ENCODE measurements around the gene MRPS2. TPM values are rescaled to one million over a fixed set of nuclear protein-coding genes. Genes with fewer than 3 reads are reported as not detected.
A peak's percentile ranks its signal among the peaks of the same experiment; 100 is the strongest.

Gene MRPS2
- total RNA-seq, 3 donors from 2014 or later, result 27.3 to 36.0 (median 28.2) TPM

DNA sequence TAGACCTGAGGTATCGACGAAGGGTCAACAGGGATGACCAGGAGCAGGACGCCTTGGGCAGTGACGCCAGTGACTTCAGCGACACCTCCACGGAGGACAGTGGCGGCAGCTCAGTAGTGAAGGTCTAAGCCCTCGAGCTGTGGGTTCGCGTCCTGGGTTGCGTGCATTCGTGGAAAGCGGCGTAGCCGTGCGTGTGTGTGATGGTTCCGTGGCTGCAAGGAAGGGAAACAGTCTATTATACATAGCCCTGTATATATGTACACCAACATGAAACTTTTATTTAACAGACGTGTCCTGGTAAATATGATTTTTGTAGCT lies 12.5 kb upstream of the MRPS2 start:
- intact Hi-C loops (cut with DNase I, micrococcal nuclease), result no loop called here
- Histone ChIP-seq H3K4me3 (no peak overlapping the region), H3K36me3 (ENCODE audit: low read depth) (no peaks in the 10 kb centered on the region), H3K9me3 (no peaks in the 10 kb centered on the region), H3K4me1 (ENCODE audit: low read depth) (no peaks in the 10 kb centered on the region)
- DNase-seq (peak in 1 of 3 donors; percentile 34), ATAC-seq (no peak)
- no peak for TF ChIP-seq CTCF (IDR thresholded peaks at IDR 0.05)

DNA sequence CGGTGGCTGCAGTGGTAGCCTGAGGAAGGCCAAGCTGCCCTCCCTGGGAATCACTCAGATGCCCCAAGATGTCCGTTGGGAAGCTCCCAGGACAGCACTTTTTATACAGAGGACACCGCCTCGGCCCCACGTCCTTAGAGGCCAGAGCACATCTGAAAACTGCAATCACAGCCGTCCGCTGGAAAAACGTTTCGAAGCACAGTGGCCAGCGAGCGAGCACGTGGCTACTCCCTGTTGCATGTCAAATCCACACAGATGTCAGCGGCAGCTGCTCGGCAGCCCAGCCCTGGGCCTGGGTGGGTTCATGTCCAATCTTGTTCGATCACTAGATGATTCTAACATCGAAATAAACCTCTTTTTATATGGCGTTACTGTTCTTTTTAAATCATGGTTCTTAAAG lies 12.0 kb upstream of the MRPS2 start:
- Histone ChIP-seq H3K36me3 (ENCODE audit: low read depth) (no peaks in the 10 kb centered on the region), H3K4me3 (no peak overlapping the region), H3K4me1 (ENCODE audit: low read depth) (no peaks in the 10 kb centered on the region), H3K9me3 (no peaks in the 10 kb centered on the region)
- ATAC-seq (no peak), DNase-seq (peak in 1 of 3 donors; percentile 12)
- intact Hi-C loops (cut with DNase I, micrococcal nuclease), result no loop called here
- TF ChIP-seq CTCF (IDR thresholded peaks at IDR 0.05), result no peak

DNA sequence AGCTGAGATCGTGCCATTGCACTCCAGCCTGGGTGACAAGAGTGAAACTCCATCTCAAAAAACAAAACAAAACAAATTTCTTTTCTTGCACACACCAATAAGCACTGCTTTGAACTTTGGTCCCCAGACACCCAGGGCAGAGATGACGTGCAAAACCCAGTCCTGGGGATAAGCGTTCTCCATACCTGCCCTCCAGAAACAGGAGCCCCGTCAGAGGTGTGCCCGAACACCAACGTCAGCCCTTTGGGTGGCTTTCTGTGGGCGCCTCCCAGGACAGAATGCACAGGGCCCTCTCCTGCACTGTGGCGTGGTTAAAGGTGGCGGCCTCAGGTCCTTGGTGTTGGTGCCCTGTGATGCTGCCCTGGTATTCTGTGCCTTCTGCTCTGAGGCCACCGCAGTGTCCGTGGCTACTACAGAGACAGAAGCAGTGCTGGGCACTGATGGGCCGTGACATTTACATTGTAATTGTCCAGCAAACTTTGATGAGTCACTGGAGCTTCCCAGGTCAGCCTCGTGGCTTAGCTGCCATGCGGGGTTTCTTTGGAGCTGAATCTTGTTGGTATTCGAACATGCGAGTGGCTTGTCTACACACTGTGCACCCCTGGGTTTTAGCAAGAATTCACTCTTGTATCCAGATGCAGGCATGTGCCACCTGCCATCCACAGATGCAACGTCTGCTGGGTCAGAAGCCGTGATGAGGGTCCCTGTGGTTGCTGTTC lies 11.1 kb upstream of the MRPS2 start:
- Histone ChIP-seq H3K4me3 (no peak overlapping the region), H3K9me3 (no peaks in the 10 kb centered on the region), H3K4me1 (ENCODE audit: low read depth) (no peaks in the 10 kb centered on the region), H3K36me3 (ENCODE audit: low read depth) (no peaks in the 10 kb centered on the region)
- no peak for TF ChIP-seq CTCF (IDR thresholded peaks at IDR 0.05)
- peak in 1 of 3 donors; percentile 7 for DNase-seq
- intact Hi-C loops (cut with DNase I, micrococcal nuclease), result no loop called here
- no peak for ATAC-seq

- ATAC-seq (no peak), DNase-seq (peak in 1 of 3 donors; percentile 33)
- no peaks in the 10 kb centered on the region for H3K9me3 ChIP-seq
- H3K4me3 ChIP-seq, result no peak overlapping the region
- no peaks in the 10 kb centered on the region for H3K36me3 ChIP-seq (ENCODE audit: low read depth)
- no peaks in the 10 kb centered on the region for H3K4me1 ChIP-seq (ENCODE audit: low read depth)
- no peak for TF ChIP-seq CTCF (IDR thresholded peaks at IDR 0.05)
- intact Hi-C loops (cut with DNase I, micrococcal nuclease), result no loop called here
Observed at GRCh38 chr9:135490166-135490870, 10.2 kb upstream of the MRPS2 start.

- Histone ChIP-seq H3K36me3 (ENCODE audit: low read depth) (no peaks in the 10 kb centered on the region), H3K9me3 (no peaks in the 10 kb centered on the region), H3K4me3 (no peak overlapping the region), H3K4me1 (ENCODE audit: low read depth) (no peaks in the 10 kb centered on the region)
- ATAC-seq (no peak), DNase-seq (peak in 1 of 3 donors; percentile 38)
- TF ChIP-seq CTCF (IDR thresholded peaks at IDR 0.05), result no peak
- intact Hi-C loops (cut with DNase I, micrococcal nuclease), result no loop called here
Observed at GRCh38 chr9:135490980-135491464, 9.5 kb upstream of the MRPS2 start.

Data from mucosa of descending colon (tissue), 3 donors.